ENCODE measurements around the gene SDC1. TPM values are rescaled to one million over a fixed set of nuclear protein-coding genes. Genes with fewer than 3 reads are reported as not detected.
A peak's percentile ranks its signal among the peaks of the same experiment; 100 is the strongest.

Gene SDC1
- total RNA-seq, 1 donor from 2014 or later: 85.4 TPM

DNA sequence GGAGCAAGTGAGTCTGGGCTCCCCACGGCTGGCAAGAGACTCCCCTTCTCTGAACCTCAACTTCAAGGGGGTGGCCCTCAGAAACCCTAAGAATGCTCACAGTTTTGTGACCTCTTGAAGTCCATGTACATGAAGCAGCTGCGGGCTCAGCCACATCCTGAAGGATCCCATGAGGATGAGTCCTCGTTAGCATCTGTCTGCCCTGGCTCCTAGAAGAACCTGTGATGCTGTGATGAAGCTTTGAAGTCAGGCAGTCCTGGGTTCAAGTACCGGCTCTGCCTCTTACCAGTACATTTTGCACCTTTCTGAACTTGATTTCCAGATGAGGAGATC, 38.1 kb downstream of the SDC1 start:
- H3K9me3 Mint-ChIP-seq: no peaks in the 10 kb centered on the region
- no peaks in the 10 kb centered on the region for H3K36me3 Mint-ChIP-seq (ENCODE audit: low read depth)
- TF ChIP-seq, protein P1, sequence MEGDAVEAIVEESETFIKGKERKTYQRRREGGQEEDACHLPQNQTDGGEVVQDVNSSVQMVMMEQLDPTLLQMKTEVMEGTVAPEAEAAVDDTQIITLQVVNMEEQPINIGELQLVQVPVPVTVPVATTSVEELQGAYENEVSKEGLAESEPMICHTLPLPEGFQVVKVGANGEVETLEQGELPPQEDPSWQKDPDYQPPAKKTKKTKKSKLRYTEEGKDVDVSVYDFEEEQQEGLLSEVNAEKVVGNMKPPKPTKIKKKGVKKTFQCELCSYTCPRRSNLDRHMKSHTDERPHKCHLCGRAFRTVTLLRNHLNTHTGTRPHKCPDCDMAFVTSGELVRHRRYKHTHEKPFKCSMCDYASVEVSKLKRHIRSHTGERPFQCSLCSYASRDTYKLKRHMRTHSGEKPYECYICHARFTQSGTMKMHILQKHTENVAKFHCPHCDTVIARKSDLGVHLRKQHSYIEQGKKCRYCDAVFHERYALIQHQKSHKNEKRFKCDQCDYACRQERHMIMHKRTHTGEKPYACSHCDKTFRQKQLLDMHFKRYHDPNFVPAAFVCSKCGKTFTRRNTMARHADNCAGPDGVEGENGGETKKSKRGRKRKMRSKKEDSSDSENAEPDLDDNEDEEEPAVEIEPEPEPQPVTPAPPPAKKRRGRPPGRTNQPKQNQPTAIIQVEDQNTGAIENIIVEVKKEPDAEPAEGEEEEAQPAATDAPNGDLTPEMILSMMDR (conservative IDR thresholded peaks at IDR 0.05): no peak
- no peaks in the 10 kb centered on the region for H3K27me3 Mint-ChIP-seq (ENCODE audit: low read depth)
- DNase-seq (ENCODE audit: low read depth, low spot score): no peak
- no peak overlapping the region for H3K4me3 Mint-ChIP-seq
- H3K27ac Mint-ChIP-seq (ENCODE audit: unreplicated experiment): peak overlapping the region; percentile 43
- H3K4me1 Mint-ChIP-seq: peaks cover 46% of the 10 kb centered on the region

DNA sequence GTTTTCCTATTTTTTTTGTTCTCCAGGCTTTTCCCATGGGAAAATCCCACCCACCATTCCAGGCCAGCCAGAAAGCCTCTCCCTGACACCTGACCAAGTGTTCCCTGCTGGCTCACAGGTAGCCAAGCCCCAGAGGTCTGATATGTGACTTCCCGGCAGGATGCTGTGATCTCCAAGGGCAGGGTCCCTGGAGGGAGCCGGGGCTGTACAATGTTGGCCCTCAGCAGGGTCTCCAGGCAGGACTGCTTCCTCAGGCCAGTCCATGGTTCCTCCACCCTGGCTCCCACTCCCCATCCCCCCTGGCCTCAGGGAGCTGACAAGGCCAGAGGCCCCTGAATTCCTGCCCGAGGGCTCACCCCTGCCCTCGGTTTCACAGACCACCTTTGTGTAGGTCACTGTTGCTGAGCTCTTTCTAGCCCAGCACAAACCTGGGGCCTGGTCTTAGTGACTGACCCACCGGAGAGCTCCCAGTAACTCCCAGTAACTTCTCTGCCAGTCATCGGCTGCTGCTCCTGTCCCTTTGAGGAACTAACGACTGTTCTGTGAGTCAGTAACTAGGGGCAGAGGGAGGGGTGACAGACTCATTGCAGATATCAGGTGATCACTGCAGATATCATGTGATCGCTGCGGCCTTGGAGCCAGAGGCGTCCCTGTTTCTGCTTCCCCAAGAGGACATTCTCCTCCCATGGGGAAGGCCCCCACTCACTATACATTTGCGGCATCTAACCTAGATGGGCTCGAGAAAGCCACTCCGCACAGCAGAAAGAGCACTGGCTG, 38.7 kb downstream of the SDC1 start:
- peak overlapping the region; percentile 35 for H3K27ac Mint-ChIP-seq (ENCODE audit: unreplicated experiment)
- H3K9me3 Mint-ChIP-seq: no peaks in the 10 kb centered on the region
- H3K27me3 Mint-ChIP-seq (ENCODE audit: low read depth): no peaks in the 10 kb centered on the region
- no peaks in the 10 kb centered on the region for H3K36me3 Mint-ChIP-seq (ENCODE audit: low read depth)
- H3K4me3 Mint-ChIP-seq: no peak overlapping the region
- TF ChIP-seq, protein P1 (conservative IDR thresholded peaks at IDR 0.05): no peak
- DNase-seq (ENCODE audit: low read depth, low spot score): no peak
- H3K4me1 Mint-ChIP-seq: peaks cover 46% of the 10 kb centered on the region

DNA sequence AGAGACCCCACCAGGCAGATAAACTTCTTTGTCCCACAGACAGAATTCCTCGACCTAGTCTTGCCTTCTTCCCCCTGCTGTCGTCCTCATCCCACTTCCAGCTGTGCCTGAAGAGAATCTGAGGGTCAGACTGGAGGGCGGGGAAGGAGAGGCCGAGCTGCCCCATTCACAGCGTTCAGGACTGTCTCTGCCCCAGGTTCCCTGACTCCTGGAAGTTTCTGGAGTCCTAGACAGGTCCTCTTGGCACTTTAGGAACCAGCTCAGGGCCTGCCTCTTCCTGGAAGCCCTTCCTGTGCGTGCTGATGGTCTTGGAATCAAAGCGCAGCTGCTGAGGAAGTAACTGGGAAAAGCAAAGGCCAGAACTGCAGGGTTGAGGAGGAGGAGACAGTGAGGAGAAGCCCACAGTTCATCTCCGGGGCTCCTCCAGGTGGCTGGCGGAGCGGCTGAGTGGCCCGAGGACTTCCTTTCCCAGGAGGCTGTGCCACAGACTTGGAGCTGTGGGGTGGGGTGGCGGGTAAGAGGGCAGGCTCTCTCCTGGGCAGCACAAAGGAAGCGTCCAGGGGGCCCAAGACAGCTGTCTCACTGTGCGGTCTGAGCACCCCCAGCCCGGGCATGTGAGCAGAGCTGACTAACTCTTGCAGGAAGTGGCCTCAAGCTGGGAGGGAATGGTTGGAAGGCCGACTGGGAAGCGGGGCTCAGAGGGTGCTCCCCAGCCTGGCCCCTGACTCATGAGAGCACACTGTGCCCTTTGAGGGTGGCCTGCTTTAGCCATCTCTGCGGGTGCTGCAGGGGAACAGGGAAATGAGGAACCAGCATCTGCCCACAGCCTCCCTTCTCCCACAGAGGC, 39.5 kb downstream of the SDC1 start:
- TF ChIP-seq, protein P1 (conservative IDR thresholded peaks at IDR 0.05): no peak
- H3K36me3 Mint-ChIP-seq (ENCODE audit: low read depth): no peaks in the 10 kb centered on the region
- no peaks in the 10 kb centered on the region for H3K9me3 Mint-ChIP-seq
- H3K27ac Mint-ChIP-seq (ENCODE audit: unreplicated experiment): peak overlapping the region; percentile 84
- no peak for DNase-seq (ENCODE audit: low read depth, low spot score)
- no peaks in the 10 kb centered on the region for H3K27me3 Mint-ChIP-seq (ENCODE audit: low read depth)
- H3K4me3 Mint-ChIP-seq: no peak overlapping the region
- peaks cover 46% of the 10 kb centered on the region for H3K4me1 Mint-ChIP-seq

DNA sequence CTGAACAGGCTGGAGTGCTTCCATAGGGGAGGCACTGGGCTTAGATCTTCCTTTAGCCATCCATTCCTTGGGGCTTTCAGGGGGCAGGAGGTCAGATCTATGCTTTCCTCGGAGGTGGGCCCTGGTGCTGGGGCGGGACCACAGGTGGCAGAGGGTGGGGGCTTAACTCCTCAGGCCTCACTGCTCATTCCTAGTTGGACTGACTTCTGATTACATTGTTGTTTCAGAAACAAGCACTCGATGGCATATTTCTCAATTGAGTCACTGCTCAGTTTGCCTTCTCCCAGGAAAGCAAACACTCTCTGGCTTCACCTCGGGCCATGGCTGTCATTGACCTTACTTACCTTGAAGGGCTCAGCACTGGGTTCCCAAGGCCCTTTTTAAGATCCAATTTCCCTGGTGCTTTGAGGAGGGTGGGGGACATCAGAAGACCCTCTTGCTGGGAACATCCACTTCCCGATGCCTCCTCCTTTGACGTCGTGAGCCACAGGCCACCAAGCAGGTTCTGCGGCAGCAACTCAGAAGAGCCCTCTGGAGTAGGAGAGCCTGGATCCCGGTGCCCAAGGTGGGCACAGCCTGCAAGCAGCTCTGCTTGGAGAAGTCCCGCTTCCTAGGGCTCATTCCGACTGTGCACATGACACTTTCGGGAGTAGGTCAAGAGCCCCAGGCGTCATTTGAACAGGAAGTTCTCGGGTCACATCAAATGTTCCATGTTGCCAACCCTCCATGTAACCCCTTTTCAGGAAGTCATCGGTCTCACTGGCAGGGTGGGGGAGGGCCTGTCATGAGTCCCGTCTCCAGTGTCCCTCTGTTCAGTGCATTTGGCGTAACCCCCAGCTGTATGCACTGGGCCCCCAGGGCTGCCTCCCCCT, 40.6 kb downstream of the SDC1 start:
- H3K4me1 Mint-ChIP-seq: peaks cover 42% of the 10 kb centered on the region
- H3K9me3 Mint-ChIP-seq: no peaks in the 10 kb centered on the region
- TF ChIP-seq, protein P1 (conservative IDR thresholded peaks at IDR 0.05): no peak
- H3K27me3 Mint-ChIP-seq (ENCODE audit: low read depth): no peaks in the 10 kb centered on the region
- no peak overlapping the region for H3K27ac Mint-ChIP-seq (ENCODE audit: unreplicated experiment)
- no peak overlapping the region for H3K4me3 Mint-ChIP-seq
- DNase-seq (ENCODE audit: low read depth, low spot score): no peak
- no peaks in the 10 kb centered on the region for H3K36me3 Mint-ChIP-seq (ENCODE audit: low read depth)

DNA sequence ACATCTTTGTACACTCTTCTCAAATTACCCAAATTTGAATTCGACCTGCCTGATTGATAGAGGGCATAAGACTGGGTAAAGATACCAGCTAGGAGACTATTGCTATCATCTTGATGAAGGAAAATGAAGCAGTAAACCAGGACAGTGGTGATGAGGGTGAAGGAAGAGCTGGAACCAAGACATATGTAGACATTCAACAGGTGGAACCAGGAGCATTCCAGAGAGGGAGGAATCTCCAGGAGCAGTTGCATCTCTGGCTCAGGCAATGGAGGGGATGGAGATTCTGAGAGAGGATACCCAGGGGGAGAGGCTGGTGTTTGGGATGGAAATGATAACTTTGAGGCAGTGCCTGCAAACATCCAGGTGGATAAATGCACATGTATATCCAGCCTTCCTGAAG, 41.6 kb downstream of the SDC1 start:
- Mint-ChIP-seq H3K36me3 (ENCODE audit: low read depth) (no peaks in the 10 kb centered on the region), H3K4me1 (peaks cover 32% of the 10 kb centered on the region), H3K27me3 (ENCODE audit: low read depth) (no peaks in the 10 kb centered on the region), H3K9me3 (no peaks in the 10 kb centered on the region), H3K4me3 (no peak overlapping the region), H3K27ac (ENCODE audit: unreplicated experiment) (no peak overlapping the region)
- TF ChIP-seq, protein P1 (conservative IDR thresholded peaks at IDR 0.05): no peak
- no peak for DNase-seq (ENCODE audit: low read depth, low spot score)
